GM12864 (cell line): ENCODE results near the gene GINS3.

Source experiments
- DNase-seq: peaks from one replicate; pipeline ENCODE4 v3.0.0-alpha.2; 2011; ENCODE audit warnings: low read depth
- H3K4me3 ChIP-seq: 2 replicates; pipeline ENCODE4 v1.5.1; 2011; ENCODE audit warnings: mild to moderate bottlenecking, low read depth, low read length, control low read depth
- TF ChIP-seq, protein P1 (sequence below): IDR thresholded peaks from 2 replicates; pipeline ENCODE4 v1.5.1; 2011; ENCODE audit warnings: low read depth, mild to moderate bottlenecking, moderate library complexity, low read length, control low read depth, inconsistent platforms; ENCODE audit errors: missing control alignments

GINS3 gene

DNA sequence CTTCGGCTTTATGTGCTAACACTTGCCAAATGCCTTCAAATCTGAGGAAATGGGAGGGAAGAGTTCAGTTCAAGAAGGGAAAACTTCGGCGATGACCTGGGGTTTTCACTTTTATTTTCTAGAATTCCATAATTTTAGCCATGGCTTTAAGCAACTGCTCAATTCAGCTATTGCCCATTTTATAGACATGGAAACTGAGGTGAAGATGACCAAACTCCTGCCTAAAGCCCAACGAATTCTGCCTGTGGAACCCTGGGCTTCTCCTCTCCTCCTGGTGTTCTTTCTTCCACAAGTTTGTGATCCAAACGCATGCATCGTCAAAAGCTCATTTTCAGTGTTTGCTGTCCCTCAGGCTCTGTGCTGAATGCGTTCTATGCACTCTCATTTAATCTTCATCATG, 58.3 kb downstream of the GINS3 start:
- TF ChIP-seq, protein P1, sequence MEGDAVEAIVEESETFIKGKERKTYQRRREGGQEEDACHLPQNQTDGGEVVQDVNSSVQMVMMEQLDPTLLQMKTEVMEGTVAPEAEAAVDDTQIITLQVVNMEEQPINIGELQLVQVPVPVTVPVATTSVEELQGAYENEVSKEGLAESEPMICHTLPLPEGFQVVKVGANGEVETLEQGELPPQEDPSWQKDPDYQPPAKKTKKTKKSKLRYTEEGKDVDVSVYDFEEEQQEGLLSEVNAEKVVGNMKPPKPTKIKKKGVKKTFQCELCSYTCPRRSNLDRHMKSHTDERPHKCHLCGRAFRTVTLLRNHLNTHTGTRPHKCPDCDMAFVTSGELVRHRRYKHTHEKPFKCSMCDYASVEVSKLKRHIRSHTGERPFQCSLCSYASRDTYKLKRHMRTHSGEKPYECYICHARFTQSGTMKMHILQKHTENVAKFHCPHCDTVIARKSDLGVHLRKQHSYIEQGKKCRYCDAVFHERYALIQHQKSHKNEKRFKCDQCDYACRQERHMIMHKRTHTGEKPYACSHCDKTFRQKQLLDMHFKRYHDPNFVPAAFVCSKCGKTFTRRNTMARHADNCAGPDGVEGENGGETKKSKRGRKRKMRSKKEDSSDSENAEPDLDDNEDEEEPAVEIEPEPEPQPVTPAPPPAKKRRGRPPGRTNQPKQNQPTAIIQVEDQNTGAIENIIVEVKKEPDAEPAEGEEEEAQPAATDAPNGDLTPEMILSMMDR: no peak
- H3K4me3 ChIP-seq: no peak overlapping the region
- DNase-seq: no peak

DNA sequence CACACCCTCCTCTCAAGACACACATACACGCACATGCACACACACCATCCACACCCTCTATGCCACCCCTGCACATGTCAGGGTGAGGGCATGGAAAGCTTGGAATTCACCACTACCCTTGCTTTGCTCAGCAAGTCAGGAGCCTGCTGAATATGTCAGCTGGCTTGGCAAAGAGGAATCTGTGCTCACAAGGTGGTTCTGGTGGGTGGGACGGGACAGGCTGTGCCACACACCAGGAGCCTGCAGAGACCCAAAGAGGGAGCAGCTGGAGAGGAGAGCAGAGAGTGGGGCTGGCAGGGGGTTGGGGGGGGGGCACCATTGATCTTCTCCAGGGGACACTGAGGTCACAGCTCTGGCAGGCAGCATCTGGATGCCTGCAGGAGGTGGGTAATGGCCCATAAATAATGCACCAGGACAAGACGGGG, 59.0 kb downstream of the GINS3 start:
- no peak for DNase-seq
- TF ChIP-seq, protein P1: no peak

DNA sequence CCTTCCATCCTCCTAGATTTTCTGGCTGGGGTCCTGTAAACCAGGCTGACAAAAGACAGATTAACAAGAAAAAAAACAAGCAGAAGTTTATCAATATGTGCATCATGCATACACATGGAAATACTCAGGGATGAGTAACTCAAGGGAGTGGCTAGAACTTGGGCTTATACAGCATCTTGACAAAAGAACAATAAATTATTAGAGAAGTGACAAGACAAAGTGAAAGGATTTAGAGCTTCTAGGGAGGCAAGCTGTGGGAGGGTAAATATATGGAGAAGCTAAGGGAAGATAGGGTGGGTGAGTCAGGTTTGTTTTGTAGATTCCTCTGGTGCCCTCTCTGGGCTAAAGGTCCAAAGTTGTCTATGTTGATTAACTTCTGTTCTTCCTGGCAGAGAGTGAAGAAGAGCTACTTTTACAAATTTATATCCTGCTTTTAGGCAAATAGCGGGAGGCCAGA, 59.7 kb downstream of the GINS3 start:
- no peak overlapping the region for H3K4me3 ChIP-seq
- TF ChIP-seq, protein P1: no peak
- DNase-seq: no peak

More for the DNA sequence above, 59.0 kb downstream of the GINS3 start:
- no peak overlapping the region for H3K4me3 ChIP-seq

DNA sequence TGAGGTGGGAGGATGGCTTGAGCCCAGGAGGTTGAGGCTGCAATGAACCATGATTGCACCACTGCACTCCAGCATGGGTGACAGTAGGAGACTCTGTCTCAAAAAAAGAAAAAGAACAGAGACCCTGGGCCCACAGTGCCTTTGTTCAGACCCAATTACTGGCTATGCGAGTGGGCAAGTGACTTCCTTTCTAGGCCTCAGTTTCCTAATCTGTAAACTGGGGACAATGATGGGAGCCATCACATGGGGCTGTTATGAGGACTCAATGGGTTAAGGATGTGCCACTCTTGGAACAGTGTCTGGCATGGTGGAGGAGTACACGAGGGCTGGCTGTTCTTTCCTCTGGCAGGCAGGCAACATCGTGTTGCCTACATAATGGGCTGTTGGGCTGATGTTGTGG, 60.4 kb downstream of the GINS3 start:
- TF ChIP-seq, protein P1: no peak
- H3K4me3 ChIP-seq: no peak overlapping the region
- DNase-seq: no peak

DNA sequence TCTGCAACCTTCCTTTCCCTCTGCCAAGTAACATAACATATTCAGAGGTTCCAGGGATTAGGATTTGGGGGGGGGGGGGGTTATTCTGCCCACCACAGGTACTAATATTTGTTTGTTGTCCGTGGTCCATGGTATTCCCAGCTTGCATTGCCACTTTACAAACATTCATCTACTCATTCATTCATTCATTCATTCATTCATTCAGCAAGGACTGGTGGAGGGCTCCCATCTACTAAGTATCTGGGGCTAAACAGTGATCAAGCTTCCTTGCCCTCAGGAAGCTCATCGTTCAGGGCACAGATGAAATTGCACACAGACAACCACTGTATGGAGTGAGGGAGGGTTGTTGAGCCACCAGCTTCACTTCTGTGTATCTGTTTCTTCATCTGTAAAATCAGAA, 61.9 kb downstream of the GINS3 start:
- no peak overlapping the region for H3K4me3 ChIP-seq
- TF ChIP-seq, protein P1: no peak
- DNase-seq: no peak

DNA sequence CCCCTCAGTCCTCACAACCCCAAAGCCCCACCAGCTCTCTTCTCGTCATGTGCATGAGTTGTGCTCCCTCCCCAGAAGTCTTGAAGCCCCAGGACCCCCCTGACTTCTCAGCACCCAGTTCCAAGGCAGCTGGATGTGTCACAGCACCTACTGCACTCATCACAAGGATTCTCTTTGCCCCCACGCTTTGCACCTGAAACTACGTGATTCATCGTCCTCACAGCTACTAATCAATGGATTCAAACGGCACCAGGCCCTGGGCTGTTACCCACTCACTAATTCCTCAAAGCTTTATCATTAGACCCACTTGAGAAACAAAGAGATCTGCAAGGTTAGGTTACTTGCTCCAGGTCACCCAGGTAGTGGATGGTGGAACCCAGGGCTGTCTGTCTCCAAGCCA, 62.6 kb downstream of the GINS3 start:
- TF ChIP-seq, protein P1: no peak
- no peak for DNase-seq
- no peak overlapping the region for H3K4me3 ChIP-seq
